Measurements from ENCODE around the gene TMEM183A.

Gene TMEM183A

DNA sequence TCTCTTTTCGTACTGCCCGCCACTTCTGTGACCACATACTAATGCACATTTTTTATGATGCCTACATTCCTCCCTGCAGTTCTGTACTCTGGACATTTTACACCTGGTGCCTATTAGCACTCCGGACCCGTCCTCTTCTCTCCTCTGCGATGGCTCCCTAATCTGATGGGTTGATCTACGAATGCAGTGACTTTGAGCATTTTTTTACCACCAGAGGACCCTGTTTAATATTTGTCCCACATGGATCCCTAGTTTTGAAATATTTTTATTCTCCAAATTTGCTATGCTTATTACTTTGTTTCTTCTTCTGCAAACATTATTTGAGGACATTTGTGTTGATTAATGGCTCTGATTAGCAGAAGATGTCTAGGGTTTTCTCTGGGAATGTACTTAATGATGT is 24.3 kb downstream of the TMEM183A start:
- DNase-seq (ENCODE audit: low spot score): no peak

DNA sequence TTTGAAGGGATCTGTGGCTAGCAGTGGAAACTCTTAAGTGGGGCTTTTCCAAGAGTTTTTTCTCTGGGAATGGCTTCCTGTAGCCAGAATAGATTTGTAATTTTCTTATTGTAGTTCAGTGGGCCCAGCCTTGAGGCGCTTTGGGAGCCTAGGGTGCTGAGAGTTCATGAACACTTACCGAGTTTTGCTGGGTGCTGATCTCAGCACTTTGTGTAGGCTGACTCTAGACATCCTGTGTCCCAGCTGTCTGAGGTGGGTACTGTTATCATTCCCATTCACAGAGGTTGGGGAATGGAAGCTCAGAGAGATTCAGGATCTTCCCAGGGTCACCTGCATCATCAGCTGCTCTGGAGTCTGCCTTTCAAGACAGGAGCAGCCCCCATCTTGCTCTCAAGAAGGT is 26.1 kb downstream of the TMEM183A start:
- no peak for DNase-seq (ENCODE audit: low spot score)

- no peak for DNase-seq (ENCODE audit: low spot score)
These were observed 26.7 kb downstream of the TMEM183A start for GRCh38 chr1:203033917-203034316.

GRCh38 chr1:203034422-203035110 is 27.4 kb downstream of the TMEM183A start:
- no peak for DNase-seq (ENCODE audit: low spot score)

DNA sequence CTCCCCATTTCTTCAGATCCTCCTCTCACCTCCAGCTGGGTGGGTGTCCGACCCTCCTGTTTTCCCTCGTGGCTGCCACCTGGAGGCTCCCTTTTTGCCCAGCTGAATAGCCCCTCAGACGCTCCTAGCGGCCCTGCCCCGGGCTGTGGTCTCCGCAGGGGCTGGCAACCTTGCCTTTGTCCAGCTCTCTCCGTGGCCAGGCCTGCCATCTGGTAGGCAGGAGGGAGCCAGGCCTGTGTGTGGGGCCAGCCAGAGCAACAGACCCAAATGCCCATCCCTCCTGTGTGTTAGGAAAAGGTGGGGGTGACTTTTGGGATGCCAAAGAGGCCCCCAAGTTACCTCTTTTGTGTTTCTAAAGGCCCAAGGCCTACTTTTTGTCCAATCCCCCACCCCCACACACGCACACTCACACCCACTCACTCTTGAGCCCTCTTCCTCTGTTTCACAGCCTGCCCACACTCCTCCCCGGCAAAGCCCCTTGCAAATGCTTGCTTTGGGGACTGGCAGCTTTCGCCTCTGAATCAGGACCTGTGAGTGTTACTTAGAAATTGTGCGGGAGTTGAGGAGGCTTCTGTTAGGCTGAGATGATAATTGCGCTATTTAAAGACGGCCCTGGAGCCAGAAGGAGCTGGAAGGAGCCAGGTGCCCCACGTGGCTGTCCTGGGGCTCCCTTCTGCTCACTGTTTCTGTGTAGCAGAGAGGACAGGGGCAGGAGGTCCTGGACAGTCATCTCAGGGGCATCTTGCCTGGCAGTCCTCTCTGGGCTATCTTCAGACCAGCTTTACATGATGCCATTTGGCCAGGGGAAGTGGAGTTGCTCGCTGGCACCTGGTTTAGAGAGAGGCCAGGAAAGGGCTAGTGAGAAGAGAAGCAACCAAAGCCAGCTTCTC is 28.2 kb downstream of the TMEM183A start:
- peak; percentile 41 for DNase-seq (ENCODE audit: low spot score)

DNA sequence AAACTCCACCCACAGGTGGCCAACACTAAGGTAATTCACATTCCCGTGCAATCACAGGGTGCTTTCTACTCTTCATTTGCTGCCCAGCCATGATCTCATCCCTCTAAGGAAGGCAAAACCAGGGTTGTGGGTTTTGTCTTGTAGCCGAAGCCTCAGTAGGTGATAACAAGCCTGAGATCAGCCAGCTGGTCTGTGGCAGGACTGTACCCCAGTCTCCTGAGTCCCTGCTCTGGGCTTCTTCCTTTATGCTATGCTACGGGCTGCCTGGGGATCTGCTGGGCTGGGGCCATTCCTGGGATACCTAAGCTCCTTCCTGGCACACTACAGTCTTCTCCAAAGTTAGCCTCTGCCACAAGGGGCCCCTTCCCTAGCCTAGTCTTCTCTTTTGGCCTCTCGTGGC is 29.0 kb downstream of the TMEM183A start:
- DNase-seq (ENCODE audit: low spot score): no peak

DNA sequence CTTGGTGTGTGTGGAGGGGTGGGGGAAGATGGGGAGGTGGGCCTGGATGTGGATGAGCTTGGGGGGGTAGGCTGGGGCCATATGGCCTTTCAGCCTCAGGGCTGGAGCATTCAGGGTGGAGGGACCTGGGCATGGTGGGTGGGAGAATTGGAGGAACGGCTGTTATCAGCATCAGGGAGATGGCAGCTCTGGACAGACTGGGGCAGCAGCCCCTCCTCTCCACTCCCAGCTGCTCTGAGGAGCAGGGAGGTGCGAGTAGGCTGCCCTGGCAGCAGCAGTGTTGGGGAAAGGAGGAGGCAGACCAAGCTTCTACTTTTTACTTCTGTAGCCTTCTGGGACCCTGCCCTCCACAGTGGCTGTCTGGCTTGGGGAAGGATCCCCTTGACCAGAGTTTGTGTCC is 29.4 kb downstream of the TMEM183A start:
- DNase-seq (ENCODE audit: low spot score): no peak

DNA sequence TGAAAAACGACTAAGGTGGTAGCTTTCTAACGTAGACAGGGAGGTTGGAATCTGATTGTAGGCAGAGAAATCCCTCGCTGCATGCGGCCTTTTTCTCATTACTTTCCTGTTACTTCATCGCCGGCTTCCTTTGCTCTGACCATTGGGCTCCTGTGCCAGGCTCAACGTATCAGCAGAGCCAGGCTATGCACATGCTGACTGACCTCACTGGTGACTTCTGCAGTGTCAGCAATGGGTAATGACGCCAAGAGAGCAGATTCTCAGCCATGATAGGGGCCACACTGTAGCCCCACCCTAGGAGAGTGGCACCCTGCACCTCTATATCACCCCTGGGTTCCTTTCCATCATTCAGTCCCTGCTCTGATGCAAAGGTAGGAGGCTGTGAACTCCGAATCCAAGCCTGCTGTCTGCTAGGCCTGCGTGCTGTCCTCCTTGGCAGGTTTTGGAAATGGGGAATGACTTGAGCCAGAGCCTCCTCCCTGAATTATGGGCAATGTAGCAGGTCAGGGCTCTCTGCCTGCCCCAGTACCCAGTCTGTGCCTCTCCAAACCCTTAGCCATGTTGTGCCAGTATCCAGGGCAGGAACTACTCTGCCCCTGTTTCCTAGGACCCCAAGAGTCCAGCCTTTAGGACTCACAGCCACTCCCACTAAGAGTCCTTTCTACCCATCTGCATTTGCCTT is 30.5 kb downstream of the TMEM183A start:
- DNase-seq (ENCODE audit: low spot score): peak; percentile 38

DNA sequence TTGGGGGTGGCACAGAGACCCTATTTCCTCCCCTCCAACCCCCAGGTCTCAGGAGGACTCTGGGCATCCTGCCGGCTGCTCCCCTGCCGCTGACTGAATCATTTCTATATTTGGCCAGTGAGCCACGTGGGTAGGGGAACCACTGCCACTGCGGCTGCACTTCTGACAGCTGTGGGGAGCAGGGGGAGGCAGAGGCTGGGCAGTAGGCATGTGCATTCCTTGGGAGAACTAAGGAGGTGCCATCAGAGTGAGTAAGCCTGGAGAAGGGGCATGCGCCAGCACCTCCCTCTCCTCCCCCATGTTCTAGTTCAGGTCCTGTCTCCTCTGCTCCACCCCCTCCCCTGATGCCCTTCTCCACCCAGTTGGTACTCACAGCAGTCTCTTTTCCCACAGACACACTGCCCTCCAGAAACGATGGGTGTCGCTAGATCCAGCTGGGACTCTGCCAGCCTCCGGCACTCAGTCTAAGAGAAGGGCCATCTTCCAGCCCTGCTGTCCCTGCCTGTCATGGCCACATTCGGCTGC is 31.1 kb downstream of the TMEM183A start:
- DNase-seq (ENCODE audit: low spot score): peak; percentile 44

DNA sequence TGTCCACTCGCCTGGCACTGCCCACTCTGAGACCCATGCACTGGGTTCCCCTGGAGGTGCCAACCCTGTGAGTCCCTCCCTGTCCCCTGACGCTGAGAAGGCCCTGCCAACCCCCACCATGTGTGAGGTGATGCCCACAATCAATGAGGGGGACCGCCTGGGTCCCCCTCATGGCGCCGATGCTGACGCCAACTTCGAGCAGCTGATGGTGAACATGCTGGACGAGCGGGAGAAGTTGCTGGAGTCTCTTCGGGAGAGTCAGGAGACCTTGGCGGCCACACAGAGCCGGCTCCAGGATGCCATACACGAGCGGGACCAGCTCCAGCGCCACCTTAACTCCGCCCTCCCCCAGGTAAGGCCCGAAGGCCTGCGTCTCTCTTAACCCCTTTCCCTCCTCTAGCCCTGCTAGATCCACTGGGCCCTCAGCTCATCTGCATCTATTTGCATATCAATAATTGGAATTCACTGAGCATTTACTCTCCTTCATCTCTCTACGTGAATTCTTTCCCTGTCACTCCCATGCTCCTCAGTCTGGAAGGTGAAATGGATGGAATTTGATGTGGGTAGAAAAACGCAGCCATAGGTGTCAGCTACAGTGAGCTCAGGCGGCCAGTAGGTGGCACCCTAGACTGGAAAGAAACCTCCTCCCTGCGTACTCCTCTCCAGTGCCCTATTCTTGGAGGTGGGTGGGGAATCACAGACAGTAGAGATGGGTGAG is 31.9 kb downstream of the TMEM183A start:
- DNase-seq (ENCODE audit: low spot score): peak; percentile 75

GRCh38 chr1:203039609-203040512 is 32.7 kb downstream of the TMEM183A start:
- DNase-seq (ENCODE audit: low spot score): peak; percentile 74

GRCh38 chr1:203040513-203041275 is 33.5 kb downstream of the TMEM183A start:
- no peak for DNase-seq (ENCODE audit: low spot score)

- no peak for DNase-seq (ENCODE audit: low spot score)
These were observed 34.3 kb downstream of the TMEM183A start for GRCh38 chr1:203041351-203041932.

DNA sequence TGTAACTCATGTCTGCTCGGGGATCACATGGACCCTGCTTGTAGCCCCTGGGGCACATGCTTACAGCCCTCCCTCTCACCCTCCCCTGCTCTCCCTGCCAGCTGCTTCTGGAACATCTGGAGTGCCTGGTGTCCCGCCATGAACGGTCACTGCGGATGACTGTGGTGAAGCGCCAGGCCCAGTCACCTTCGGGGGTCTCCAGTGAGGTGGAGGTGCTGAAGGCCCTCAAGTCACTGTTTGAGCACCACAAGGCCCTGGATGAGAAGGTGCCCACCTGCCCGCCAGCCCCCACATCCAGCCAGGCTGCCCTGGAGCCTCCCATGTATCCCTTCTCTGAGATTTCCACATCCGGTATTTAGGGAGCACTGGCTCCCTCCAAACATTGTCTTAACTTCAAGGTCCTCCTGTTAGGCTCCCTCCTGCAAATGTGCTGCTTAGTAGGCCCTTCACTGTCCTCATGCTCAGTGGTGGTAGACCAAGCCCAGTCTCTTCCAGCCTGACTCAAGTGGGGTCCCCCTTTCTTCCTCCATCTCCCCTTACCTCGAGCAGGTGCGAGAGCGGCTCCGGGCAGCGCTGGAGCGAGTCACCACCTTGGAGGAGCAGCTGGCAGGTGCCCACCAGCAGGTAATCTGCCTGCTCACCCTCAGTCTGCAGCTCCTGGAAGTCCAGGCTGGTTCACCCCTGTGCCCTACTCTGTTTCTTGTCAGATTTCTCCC is 36.8 kb downstream of the TMEM183A start:
- DNase-seq (ENCODE audit: low spot score): no peak

DNA sequence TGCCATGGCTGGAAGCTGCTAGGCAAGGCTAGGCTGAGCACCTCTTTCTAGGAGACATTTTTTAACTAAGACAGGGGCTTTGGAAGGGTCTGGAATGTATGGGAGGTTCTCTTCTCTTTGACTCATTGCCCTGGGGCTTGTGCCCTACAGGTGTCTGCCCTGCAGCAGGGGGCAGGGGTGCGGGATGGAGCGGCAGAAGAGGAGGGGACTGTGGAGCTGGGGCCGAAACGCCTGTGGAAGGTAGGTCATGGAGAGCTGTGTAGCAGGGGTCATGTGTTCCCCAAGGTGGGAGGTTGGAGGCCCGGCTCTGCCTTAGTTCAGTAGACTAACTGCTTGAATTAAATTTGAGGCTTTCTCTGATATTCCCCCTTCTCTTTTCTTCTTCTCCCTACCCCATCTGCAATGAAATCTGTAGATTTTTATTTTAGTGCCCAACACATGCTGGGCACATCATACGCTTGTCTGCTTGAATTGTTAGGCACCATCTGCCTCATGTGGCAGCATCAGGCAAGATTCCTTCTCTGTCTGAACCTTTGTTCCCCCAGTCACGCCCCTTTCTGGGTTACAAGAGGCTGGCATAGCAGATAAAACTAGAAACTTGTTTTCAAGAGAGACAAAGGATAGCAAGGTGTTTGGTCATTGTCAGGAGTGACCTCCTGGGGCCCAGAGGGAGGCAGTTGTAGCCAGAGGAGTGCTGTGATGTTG is 37.5 kb downstream of the TMEM183A start:
- no peak for DNase-seq (ENCODE audit: low spot score)

DNA sequence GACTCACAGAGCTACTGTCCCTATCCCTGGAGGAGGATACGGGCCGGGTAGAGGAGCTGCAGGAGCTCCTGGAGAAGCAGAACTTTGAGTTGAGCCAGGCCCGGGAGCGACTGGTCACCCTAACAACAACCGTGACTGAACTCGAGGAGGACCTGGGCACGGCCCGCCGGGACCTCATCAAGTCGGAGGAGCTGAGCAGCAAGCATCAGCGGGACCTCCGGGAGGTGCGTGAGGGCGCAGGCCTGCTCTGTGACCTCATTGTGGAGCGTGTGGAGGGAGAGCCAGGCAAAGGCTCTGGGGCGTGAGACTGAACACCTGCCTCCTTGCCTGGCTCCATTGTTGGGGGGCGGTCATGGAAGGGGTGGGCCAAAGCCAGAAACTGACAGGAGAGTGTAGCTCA is 38.2 kb downstream of the TMEM183A start:
- DNase-seq (ENCODE audit: low spot score): no peak

DNA sequence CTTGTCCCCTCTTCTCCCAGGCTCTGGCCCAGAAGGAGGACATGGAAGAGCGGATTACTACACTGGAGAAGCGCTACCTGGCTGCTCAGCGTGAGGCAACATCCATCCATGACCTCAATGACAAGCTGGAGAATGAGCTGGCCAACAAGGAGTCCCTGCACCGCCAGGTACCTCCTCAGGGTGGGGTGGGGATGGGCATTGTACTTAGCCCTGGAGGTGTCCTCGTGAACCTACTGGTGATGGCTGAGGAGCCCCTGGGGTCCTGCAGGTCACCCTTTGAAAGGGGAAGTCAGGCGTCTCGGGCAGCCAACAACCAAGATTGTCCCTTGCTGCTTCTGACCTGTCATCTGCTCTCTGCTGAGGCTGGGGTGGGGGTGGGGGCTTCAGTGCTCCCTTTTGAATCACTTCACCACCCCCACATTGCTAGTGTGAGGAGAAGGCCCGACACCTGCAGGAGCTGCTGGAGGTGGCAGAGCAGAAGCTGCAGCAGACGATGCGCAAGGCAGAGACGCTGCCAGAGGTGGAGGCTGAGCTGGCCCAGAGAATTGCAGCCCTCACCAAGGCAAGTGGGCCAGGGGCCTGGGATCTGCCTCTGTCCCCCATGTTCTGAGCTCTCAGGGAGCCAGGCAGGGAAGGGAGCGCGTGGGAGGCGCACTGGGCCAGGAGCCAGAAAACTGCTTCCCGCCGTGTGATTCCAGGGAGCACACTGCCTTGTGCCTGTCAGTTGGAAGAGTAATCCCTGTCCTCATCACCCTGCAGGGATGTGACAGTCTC is 38.8 kb downstream of the TMEM183A start:
- no peak for DNase-seq (ENCODE audit: low spot score)

All from ecto neural progenitor cell (in vitro differentiated cells).